HG03442 (cell line): Measurements from ENCODE around the gene TMEM131.

Source experiments
- ATAC-seq: cut with Tn5 transposase; IDR thresholded peaks from one replicate; pipeline ENCODE4 v1.9.1; 2021; ENCODE audit warnings: mild to moderate bottlenecking, moderate library complexity; ENCODE audit not compliant: unreplicated experiment

TMEM131 gene

DNA sequence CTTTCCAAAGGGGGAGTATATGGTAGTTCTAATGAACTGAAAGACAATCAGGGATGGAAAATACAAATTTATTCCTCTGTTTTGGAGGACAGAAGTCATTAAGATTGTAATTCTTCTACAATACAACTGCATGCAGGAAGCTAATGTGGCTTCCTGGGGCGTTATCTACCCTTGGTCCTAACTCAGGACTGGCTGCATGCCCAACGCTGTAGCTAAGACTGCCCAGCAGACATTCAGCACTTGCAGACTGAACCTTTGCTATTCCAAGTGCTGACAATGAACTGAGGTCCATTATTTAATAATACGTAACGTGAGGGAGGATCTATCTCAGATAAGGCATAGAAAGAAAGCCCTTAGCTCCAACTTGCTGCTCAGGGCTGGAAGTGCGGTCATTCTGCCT is 229.2 kb downstream of the TMEM131 start:
- no peak for ATAC-seq

DNA sequence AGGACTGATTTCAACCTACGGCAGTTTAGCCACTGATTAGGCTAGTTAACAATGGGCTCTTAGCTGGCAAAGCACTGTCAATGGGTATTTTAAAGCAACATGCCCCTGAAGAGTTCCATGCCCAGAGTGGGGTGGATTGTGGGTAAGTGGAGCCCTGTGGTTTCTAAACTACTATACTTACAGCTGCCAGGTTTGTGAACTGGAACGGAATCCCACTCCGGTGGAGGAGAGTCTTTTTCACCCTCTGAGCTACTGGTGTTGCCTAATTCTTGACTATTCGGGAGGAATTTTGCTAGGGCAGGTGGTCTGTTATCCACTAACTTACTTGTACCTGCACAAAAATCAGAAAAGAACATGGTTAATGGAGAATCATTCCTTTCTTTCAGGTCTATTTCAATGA is 229.8 kb downstream of the TMEM131 start:
- ATAC-seq: no peak

DNA sequence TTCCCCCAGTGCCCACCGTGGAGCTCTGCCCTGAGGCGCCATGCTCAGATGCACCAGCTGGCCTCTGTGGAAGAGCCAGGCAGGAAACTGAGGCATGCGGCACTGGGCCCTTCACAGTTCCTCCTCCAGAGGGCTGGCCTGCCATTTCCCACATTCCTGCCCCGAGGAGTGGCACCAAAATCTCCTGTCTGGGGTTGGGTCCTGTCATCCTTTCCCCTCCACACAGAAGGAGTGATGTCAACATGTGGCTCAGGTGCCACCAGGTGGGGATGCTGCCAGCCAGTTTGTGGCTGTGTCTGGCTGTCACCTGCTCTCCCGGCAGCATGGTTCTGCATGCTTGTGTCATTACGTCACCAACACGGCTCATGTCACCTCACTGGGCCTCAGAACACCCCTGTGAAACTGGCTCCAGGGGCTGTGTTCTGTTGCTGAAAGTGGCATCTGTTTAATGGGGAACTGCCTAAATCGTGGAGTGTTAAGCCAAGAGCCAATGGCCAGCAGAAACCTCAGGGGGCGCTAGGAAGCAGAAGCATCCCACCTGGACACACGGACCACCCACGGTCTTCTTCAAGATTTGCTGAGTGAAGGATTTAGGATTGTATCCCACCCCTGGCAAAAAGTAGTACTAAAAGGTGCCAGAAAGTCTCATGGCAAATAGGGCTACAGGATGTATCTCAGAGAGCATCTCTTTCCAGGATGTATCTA is 231.0 kb downstream of the TMEM131 start:
- ATAC-seq: no peak

DNA sequence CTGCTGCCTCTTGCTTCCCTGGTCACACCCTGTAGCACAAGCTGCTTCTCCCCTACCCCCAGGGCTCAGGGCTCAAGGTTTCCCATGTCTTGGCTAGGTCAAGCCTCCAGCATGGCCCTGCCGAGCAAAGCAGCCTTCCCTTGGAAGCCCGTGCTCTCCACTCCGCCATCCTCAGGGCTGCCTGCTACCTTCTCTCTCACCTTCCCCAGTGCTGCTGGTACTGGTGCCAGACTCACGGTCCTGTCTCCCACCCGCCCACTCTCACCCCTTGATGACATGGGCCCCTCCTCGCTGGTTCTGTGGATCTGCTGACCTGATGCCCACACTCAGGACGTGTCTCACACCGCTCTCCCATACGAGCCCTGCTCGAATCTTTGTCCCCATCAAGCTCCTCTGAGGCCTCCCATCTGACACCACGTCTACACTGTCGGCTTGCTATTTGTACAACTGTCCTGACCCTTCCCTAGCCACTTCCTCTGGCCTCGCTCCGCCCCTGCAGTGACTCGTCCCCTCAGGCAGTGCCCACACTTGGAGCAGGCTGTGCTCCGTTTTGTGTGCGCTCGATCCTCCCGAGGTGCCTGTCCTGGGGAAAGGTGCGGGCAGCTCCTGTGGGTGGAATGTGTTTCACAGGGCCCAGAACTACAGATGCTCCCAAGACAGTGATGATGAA is 232.4 kb downstream of the TMEM131 start:
- ATAC-seq: no peak

DNA sequence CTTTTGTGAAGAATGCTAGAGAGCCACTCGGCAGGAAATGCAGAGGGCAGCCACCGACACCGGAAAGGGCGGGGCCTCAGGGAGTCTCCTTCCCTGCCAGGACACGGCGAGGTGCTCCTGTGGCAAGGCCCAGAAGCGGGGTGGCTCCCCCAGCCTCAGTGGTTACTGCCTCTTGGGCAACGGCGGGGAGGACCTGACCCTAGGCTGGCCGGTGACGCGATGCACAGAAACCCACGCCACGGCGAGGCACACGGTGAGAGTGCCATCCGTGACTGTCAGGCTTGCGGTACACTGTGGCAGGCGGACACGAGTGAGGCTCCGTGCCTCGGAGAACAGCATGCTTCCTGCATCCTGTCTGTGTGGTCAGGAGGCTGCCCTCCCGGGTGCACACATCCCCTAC is 234.6 kb downstream of the TMEM131 start:
- ATAC-seq: no peak

DNA sequence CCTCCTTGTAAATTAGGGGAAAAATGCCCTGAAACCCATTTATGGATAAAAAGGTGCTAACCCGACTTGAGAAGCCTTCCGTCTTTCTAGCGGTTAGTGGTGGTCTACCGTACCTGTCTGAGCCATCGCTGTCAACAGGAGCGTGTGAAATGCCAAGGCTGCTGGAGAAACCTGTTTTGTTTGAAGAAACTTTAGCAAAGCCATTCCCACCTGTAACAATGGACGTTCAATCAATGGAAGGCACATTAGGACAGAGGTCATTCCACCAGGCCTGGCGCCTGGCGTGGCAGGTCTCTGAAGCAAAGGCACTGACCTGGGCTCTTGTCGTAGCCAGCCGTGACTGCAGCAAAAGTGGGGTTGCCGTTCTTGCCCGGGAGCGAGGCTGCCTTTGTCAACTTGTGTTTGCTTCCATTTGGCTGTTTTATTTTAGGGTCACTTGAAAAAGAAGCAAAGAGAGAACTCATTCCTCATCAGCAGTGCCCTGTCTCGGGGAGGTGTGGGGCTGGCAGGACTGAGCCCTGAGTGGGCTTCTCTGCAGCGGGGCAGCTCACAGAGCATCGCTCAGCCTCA is 235.2 kb downstream of the TMEM131 start:
- no peak for ATAC-seq

DNA sequence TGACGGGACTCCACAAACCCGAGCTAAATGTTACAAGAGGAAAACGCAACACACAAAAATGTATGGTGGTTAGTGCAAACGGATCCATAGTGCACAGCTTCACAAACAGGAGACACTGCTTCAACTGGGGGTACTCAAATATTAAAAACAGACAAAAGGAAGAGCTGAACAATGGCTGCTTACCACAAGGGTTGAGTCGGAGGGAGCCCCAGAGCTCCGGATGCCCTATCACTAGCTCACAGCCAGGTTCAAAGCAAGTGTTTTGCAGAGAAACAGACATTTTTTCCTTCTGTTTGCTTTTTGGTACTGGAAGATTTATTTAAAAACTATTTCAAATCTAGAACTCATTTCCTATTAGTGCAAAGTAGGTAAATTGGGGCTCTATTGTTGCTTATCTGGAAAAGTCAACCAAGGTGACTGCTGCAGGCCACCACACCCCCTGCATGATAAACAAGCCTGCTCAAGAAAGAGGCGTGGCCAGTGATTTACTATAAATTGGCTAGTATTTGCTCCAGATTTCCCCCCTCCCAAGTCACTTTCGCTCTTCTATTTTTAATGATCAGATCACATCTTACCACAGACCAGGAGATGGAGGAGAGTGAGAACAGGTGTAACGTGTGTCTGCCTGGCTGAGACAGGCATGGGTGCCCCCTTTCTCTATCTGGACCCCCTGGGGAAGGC is 235.9 kb downstream of the TMEM131 start:
- no peak for ATAC-seq

DNA sequence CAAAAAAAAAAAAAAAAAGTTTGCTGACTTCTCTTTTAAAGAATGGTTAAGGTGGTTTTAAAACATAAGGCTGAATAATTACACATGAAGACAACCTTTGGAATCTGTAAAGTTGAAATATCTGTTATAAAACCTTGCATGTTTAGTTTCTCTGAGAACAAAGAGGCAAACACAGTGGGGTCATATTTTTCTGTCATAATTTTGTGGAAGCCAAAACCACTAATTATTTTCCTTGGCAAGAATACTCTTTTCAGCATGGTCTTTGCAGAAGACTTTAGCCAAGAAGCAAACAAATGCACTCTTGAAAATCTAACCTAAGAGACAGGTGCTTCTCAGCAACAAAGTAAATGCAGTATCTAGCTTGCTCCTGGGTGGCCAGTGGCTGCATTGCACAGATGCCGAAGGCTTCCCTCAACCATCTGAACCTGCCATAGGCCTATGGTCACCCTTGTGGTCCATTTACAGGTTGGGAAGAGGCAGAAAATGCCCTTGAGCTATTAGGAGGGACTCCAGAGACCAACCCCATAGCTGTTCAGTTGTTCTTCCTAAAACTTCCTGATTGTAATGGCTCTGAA is 237.5 kb downstream of the TMEM131 start:
- no peak for ATAC-seq

DNA sequence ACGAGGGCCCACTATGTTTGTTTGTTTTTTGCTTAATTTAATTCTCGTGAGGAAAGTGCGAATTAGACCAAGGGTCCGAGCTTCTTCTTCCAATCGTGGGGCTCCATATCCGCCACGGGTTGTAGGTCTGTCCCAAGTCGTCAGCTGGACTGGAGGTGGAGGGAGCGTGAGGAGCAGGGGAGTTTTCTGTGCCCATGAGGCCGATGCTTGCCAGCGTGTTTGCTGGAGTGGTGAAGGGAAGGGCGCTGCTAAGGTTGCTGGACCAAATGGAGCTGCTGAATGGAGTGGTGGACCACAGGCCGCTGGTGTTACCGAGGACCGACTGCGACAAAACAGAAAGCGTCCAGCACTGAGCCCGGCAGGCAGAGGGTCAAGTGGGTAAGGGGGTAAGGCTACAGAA is 238.7 kb downstream of the TMEM131 start:
- no peak for ATAC-seq

DNA sequence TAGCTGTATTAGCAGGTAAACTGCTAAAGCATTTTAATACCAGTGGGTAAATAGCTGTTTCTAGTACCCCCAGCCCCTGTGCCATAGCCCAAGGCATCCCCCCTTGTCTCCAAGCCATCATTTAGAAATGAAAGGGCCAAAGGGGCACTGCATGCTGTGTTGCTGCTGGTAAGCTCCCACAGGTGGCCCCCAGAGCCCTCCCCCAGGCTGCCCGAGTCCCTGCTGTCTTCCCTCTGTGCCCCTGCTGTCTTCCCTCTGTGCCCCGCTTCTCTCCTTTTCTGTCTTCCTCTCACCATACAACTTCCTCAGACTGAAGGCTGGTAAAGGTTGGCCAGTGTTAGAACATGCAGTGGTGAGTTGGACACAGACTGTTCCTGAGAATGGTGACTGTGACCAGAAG is 240.3 kb downstream of the TMEM131 start:
- ATAC-seq: no peak

DNA sequence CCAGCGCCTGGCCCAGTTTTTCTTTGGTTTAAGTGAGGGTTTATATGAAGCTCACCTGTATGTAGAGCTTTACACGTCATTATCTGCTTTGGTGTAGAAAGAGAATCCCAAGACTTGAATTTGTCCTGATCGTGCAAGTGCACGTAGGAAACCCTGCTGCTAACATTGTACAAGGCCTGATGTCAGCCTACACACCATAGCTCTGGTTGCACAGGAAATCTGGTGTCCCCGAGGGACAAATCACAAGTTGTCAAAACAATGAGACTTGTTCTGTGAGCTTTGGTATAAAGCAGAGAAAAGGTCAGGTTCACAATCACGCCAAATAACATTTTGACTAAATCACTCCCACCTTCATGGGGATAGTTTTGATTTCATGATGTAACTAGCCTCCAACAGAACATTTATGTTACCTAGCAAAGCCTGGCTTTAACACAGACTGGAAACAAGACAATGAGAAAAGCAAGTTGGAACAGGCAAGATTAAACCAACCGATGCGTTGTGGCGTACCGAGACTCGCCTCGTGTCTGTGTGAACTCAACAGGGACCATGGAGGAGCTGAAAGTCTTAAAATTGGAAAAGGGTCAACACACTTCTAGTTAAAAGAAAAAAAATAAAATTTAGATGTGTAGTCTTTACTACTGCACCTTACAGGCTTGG is 240.9 kb downstream of the TMEM131 start:
- ATAC-seq: no peak

DNA sequence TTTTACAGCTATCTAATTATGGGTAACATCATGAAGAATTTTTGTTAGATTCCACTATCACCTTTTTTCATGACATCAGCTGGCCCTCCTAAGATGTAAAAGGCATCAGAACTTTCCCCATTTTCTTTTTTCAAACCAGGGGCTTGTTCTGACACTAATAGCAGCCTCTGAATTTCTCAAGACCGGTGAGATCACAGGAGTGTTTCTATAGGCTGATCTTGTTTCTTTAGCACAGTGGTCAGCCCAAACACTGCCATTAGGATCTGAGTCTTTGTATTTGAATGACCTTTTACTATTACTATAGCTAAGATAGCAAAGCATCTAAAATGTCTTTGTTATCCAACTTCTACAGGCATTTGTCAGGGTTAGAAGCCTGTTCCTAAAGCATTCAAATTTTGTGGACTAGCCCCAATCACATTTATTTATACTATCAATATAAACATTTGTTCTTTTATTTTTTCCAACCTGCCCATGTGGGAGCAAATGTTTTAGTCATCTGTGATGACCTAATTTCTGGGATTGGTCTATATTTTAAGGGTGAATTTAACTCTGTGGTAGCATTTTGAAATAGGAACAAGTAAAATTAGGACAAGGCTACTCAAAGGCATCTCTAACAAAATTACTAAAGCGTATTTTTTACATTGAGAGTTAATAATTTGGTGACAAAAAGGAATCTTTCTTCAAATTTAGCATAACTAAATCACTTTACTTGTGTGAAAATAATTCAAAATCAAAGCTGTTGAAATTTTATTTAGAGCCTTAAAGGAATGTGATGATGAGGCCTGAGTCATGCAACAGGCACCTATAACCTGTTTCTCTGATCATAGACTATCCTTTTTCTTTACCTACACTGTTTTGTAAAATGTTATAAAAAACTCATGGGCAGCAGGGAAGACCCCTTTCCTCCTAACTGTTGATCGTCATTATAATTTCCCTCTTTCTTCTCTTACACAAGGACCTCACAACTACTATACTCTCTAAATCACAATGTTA is 243.1 kb downstream of the TMEM131 start:
- ATAC-seq: no peak

DNA sequence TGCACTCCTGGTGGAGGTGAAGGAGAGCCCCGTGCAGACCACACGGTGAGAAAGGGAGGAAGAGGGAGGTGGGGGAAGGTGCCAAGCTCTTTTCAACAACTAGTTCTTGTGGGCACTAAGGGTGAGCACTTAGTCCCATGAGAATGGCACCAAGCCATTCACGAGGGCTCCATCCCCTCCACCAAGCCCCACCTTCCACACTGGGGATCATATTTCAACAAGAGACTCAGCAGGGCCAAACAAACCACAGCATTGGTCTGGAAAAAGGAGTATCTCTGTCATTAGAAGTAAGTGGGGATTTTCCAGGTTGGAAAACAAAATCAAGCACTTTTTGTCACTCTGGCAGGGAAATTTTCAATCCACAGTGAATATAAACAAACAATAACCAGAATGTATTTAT is 244.0 kb downstream of the TMEM131 start:
- ATAC-seq: no peak

DNA sequence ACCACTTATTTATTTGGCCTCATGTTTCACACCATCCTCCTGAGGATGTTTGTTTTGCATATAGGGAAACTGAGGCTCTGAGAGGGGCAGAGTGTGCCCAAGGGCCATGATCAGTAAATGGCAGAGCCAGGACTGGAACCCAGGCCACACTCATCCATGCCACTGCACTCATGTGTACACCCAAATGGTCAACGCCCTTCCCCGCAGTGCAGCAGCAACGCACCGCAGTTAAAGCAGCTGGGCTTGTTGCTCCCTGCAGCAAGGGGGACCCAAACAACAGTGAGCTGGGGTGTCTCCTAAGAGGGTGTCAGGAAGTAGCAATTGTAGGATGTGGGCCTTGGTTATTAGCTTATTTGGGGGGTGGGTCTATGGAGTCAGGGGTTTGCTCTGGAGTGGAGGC is 245.7 kb downstream of the TMEM131 start:
- ATAC-seq: no peak

DNA sequence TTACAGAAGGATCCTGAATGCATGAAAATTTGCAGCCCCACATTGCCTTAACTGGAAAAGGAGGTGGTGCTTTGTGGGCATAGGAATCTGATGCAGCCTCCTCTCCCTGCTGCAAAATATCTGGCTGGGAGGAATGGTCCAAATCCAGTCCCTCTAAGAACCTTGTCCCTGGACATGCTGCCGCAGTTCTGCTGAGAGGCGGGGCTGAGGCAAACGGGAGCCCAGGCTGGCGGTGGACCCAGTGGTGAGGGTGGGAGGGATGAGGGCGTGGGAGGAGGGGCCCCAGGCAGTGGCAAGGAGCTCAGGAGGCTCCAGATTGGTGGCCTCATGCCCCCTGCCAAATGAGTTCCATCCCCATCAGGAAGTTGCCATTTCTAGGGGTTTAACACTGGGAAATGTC is 246.2 kb downstream of the TMEM131 start:
- ATAC-seq: no peak

DNA sequence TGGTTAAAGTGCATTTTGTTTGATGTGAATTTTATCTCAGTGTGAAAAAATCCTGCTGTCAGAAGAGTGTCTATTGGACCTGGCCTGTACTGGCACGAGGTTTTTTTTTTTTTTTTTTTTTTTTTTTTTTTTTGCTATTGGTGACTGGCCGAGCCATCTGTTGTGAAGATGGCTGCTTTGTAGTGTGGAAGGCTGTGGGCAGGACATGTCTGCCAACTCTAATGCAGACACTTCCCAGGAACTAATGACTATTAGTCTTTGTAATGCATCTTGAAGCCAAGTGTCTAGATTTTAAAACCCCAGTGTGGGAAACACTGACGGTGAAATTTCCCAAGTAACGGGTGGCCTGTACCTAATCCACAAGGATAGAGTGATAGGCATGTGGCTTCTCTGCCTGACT is 248.0 kb downstream of the TMEM131 start:
- no peak for ATAC-seq

DNA sequence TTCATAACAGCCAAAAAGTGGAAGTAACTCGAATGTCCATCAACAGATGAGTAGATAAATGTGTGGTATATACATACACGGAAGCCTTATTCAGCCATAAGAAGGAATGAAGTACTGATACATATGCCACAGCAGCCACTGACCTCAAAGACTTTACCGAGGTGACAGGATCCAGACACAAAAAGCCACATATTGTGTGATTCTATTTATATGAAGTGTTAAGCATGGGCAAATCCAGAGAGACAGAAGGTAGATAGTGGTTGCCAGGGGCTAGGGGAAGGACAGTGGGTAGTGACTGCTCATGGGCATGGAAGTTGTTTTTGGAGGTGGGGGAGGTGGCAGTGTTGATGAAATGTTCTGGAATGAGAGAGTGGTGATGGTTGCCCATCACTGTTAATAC is 248.5 kb downstream of the TMEM131 start:
- no peak for ATAC-seq

DNA sequence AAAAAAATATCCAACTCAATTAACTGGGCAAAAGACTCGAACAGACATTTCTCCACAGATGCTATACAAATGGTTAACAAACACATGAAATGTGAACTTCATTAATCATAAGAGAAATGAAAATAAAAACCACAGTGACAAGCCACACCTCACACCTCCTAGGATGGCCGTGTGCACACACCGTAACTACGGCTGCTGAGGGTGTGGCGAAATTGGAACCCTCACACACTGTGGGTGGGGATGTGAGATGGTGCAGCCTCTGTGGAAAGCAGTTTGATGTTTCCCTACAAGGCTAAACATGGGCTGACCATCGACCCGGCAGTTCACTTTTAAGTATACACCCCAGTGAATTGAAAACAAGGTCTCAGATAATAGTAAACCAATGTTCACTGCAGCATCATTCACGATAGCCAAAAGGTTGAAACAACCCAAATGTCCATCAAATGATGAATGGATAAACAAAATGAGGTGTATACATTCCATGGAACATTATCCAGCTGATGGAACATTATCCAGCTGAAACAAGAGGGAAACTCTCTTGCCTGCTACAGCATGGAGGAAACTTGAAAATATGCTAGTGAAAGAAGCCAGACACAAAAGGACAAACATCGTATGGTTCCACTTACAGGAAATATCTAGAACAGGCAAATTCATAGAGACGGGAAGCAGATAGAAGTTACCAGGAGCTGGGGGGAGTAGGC is 250.1 kb downstream of the TMEM131 start:
- ATAC-seq: no peak

DNA sequence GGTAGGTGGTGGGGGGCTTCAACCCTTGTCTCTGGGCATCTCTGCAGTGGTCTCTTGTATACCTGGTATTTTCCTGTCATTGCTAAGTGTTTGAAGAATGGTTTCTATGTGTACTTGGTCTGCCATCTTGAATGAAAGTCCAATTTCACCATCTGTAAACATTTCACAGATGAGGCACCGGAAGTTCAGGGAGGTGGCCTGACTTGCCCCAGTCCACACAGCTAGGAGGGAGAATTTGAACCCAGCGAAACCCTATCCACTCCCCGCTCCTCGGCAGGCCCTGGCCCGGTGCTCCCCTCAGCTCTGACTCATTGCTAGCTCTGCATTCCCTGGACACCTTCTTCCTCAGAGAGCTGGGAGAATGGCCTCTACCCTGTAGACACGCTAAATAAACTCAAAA is 251.8 kb downstream of the TMEM131 start:
- ATAC-seq: no peak
